Measurements from ENCODE around the gene RBM28.

RBM28 gene

GRCh38 chr7:128343554-128344430, at the start of gene RBM28:
Gene RBM28 (minus strand): TSS chr7:128343908. CDS start chr7:128343793, 115 bp downstream.
- peak; percentile 83 to 87 for DNase-seq

DNA sequence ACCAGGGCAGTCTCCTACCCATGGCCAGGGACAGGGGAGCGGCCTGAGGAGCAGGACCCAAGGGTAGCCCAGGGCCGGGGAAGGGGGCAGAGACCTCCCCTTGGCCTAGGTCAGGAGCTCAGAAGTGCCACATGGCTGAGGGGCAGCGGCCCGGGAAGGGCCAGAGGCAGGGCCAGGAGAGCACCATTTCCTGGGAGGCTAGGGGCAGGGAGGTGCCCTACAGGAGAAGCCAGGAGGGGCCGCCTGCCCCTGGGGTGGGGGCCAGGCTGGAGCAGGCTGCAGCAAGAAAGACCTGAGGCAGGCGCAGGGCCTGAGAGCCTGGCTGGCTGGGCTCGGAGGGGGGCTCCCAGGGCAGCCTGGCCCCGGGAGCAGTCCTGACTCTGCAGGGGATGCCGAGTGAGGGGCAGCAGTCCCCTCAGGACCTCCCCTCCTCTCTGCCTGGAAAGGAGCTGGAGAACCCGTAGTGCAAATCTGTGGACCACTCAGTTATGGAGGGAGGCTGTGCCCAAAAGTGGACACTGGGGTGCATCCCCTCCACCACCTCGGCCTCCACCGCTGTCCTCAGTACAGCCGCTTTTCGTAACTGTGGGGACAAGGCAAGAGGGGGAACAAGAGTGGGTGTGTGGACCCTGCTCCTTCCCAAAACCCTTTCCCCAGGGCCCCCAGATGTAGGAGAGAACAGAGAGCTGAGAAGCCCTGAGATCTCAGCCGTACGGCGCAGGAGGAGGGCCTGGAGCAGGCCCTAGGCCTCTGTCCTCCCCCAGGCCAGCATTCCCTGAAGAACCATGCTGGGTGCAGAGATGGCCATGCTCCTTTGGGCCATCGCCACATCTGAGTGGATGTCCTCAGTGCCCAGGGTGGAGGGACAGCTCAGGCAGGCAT, 49.0 kb upstream of the RBM28 start:
- no peak for DNase-seq

DNA sequence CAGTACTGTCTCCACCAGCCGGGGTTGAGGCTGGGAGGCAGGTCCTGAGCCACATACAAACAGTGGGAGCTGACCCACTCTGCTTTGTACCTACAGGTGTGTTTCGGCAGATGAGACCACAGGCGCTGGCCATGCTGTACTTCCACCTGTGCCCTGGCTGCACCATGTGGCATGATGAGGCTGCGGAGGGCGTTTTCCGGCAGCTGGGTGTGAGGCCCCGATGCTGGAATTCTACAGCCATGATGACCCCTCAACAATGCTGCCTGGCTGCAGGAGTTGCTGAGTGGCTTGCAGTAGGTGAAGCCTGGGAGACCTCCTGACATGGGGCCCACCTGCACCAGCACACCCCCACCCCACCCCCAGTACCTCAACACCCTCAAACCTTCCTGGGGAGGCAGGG, 48.1 kb upstream of the RBM28 start:
- no peak for DNase-seq

GRCh38 chr7:128390871-128391565, 47.3 kb upstream of the RBM28 start:
- DNase-seq: no peak

- DNase-seq: no peak
Observed at GRCh38 chr7:128389618-128390329, 46.1 kb upstream of the RBM28 start.

- no peak for DNase-seq
Observed at GRCh38 chr7:128389085-128389617, 45.4 kb upstream of the RBM28 start.

GRCh38 chr7:128388145-128388485, 44.4 kb upstream of the RBM28 start:
- DNase-seq: no peak

- DNase-seq: peak; percentile 79 to 80
Observed at GRCh38 chr7:128387216-128388144, 43.8 kb upstream of the RBM28 start.

DNA sequence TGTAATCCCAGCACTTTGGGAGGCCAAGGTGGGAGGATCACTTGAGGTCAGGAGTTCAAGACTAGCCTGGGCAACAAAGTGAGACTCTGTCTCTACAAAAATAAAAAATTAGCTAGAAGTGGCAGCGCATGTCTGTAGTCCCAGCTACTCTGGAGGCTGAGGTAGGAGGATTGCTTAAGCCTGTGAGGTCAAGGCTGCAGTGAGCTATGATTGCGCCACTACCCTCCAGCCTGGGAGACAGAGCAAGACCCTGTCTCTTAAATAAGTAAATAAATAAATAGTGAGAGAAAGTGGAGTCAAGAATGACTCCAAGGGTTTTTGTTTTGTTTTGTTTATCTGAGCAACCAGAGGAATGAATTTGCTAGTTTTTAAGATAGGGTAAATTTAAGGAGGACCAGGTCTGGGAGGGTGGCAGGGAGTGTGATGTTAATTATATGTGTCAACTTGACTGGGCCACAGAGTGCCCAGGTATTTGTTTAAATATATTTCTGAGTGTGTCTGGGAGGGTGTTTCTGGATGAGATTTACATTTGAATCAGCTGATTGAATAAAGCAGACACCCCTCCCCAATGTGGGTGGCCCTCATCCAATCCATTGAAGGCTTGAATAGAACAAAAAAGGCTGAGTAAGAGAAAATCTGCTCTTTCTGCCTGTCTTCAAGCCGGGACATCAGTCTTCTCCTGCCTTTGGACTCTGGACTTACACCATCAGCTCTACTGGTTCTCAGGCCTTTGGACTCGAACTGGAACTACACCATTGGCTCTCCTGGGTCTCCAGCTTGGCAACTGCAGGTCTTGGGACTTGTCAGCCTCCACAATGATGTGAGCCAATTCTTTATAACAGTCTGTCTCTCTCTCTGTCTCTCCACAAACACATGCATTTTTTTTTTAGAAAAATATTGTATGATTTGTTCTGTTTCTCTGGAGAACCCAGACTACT, 42.5 kb upstream of the RBM28 start:
- DNase-seq: no peak

DNA sequence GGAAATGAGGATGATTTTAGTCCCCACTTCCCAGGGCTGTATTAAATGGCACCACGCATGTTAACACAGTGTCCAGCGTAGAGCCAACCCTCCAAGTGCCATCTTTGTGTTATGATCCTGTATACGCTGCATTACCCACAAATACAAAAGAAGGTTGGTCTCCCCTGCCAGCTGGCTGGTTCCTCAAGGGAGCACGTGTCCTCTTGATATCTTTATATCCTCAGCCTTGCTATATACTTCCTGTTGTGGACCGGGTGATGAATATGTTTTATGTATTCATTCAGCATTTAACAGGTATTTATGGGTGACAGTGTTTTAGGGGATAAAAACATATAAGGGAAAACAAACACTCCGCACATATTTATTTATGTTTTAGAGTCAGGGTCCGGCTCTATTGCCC, 41.0 kb upstream of the RBM28 start:
- DNase-seq: no peak

- DNase-seq: no peak
Observed at GRCh38 chr7:128383776-128384175, 40.1 kb upstream of the RBM28 start.

GRCh38 chr7:128381161-128381821, 37.6 kb upstream of the RBM28 start:
- DNase-seq: peak; percentile 62 to 70

GRCh38 chr7:128380483-128381106, 36.9 kb upstream of the RBM28 start:
- DNase-seq: no peak

DNA sequence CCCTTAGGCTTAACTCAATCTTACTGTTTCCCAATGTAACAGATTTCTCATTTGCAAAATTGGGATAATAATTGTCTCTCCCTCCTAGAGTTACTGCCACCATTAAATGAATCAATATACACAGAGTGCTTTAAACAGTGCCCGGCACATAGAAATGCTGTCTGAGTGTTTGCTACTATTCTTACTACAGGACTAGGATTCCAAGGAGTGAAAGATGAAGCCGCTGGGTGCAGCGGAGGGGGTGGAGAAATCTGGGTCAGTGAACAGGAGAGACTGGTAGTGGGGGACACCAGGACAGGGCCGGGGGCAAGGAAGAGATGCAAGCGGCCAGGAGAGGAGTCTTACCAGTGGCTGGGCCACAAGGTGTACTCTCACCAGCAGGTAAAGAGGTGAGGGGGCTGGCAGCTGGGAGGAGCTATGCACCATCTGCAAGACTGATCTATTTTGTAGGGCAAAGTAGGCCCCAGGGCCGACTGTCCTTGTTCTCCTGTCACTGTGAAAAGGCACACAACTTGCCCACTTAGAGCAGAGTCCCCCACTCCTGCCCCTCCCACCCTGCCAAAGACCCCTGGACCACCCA, 36.3 kb upstream of the RBM28 start:
- DNase-seq: no peak

DNA sequence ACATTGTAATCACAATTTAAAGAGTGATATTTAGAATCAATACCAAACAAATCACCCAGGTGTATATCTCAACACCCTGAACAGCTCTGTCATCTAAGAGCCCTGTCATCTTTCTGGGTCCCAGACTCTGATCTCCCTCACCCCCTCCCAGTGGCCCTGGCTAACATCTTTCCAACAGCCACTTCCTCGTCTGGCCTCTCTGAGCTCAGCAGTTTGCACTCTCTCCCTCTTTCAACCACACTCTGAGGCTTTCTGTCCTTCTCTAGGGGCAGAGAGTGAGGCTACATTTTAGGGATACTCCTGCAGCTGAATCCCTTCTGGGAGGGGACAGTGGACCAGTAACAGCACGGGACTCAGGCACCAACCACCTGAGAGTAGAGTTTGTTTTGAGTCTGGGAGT, 34.9 kb upstream of the RBM28 start:
- DNase-seq: no peak

GRCh38 chr7:128376077-128376476, 32.4 kb upstream of the RBM28 start:
- no peak for DNase-seq

DNA sequence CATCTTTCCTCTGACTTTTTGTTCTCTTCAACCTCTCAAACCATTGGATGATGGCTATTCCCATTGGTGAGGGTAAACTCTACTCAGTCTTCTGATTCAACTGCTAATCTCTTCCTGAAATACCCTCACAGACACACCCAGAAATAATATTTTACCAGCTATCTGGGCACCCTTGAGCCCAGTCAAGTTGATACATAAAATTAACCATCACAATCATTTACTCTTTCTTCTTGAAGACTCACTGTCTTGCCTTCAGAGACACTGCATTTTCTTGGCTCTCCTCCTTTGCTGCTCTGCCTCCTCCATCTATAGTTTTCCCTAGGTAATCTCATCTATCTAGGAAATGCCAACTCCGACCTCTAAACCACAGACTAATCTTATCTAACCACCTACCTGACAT, 30.3 kb upstream of the RBM28 start:
- no peak for DNase-seq

- no peak for DNase-seq
Observed at GRCh38 chr7:128373606-128374005, 29.9 kb upstream of the RBM28 start.

- no peak for DNase-seq
Observed at GRCh38 chr7:128370491-128370890, 26.8 kb upstream of the RBM28 start.

All from activated CD4-positive, alpha-beta T cell treated with anti-CD3 and anti-CD28 coated beads, Interleukin-2, amount 50 U/mL, for 48 hours (primary cell).